Activated naive CD4-positive, alpha-beta T cell treated with anti-CD3 and anti-CD28 coated beads for 36 hours (primary cell): ENCODE results near the gene RFX8. TPM values are rescaled to one million over a fixed set of nuclear protein-coding genes. Genes with fewer than 3 reads are reported as not detected.
"Not testable (repeated sequence)": the region's sequence is repeated elsewhere in the genome, so short reads cannot be mapped to it uniquely, and the experiment has no call there.

Experiments used
- CTCF ChIA-PET: fragments of 350-600 bp; sonication (Branson Sonifier 250); formaldehyde crosslinking; loops from one replicate; lab custom pipeline; 2021; ENCODE audit warnings: antibody characterized with exemption; lab: Charles Lee
- DNase-seq: peaks from one replicate; pipeline ENCODE4 v3.0.0-alpha.2; 2020
- H3K27ac Mint-ChIP-seq: one replicate; pipeline ENCODE4 v1.8.0; 2021; ENCODE audit warnings: mild to moderate bottlenecking, mixed read lengths
- H3K27me3 Mint-ChIP-seq: one replicate; pipeline ENCODE4 v1.8.0; 2021; ENCODE audit warnings: low read depth, mixed read lengths
- H3K36me3 Mint-ChIP-seq: one replicate; pipeline ENCODE4 v1.8.0; 2021; ENCODE audit warnings: low read depth, mixed read lengths
- H3K4me1 Mint-ChIP-seq: one replicate; pipeline ENCODE4 v1.8.0; 2021; ENCODE audit warnings: low read depth, mixed read lengths
- H3K4me3 Mint-ChIP-seq: one replicate; pipeline ENCODE4 v1.8.0; 2021; ENCODE audit warnings: mild to moderate bottlenecking, moderate library complexity, mixed read lengths
- H3K9me3 Mint-ChIP-seq: one replicate; pipeline ENCODE4 v1.8.0; 2021; ENCODE audit warnings: mixed read lengths
- intact Hi-C: fragments of 100-400 bp; cut with micrococcal nuclease; formaldehyde crosslinking; loops from one replicate; pipeline ENCODE4 v1.15.1; 2023
- total RNA-seq, 2 experiments: library from RNA; stranded (reverse); gene quantifications; one replicate each; pipeline ENCODE4 v1.2.3, GENCODE V29; 2021

Gene RFX8
- total RNA-seq, 2 experiments from 2014 or later = 0.60 to 0.64 TPM

DNA sequence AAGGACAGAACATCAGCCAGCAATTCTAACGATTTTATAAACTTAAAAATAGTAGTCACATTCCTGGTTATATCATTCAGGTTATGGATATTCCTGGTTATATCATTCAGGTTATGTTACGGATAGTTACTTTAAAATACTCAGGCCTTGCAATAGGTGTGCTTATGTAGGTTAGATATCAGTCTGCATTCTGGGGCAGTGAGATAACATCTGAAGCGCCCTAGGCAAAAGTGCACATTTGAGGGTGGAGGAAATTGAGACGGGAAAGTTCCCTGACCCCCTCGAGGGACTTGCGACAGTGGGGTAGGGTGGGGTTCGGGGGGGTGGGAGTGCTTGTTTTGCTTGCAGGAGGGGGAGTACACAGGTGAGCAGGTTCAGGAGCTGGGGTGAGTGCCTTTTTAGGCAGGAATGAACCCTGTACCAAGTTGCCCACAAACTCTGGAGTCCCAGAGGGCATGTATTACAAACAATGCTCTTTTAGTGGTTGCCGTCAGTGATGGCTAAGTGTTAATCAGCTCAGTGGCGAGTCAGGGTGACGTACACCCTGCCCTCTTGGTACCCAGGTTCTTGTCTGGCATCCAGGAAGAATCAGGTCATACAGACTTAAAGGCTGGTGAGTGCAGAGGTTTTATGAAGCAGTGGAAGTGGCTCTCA, 119.4 kb downstream of the RFX8 start:
- no peaks in the 10 kb centered on the region for H3K36me3 Mint-ChIP-seq
- no peak for DNase-seq
- no peak overlapping the region for H3K4me3 Mint-ChIP-seq
- intact Hi-C loops = no loop called here
- no peaks in the 10 kb centered on the region for H3K9me3 Mint-ChIP-seq
- H3K27ac Mint-ChIP-seq = no peak overlapping the region
- peaks cover 4% of the 10 kb centered on the region for H3K4me1 Mint-ChIP-seq
- H3K27me3 Mint-ChIP-seq = no peaks in the 10 kb centered on the region
- CTCF ChIA-PET = no interaction called here

DNA sequence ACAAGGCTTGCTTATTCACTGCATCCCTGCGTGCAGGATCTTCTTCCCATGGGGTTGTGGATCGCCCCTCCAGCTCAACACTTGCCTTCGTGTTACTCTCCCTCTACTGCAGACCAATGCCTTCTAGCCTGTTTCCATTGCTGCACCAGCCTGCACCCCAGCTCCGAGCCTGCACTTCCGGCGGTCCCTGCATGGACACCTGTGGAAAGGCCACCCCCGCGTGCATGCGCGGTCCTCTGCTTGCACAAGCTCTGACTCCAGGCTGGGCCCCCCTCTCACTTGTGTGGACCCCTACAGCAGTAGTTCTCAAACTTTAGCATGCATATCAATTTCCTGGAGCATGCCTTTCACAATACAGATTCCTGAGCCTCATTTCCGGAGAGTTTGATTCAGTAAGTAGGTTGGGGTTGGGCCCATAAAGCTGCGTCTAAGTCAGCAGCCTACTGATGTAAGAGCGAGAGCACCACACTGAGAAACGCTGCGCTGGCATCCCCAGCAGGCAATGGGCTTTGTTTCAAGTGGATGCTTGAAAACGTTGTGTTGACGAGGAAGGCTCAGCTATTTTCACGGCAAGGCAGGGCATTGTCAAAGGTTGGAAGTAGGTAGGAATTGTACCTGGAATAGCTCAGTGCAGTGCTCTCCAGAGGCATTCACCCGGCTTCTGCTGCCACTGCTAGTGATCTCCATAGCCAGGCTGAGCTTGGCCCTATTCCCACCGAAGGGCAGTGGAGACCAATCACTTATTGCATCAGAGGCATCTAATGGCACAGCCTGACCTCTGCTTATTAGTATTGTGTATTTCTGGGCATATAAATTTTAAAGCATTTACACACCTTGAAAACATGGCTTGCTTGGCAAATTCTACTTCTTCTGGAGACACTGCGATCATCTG, 120.2 kb downstream of the RFX8 start:
- no peak overlapping the region for H3K27ac Mint-ChIP-seq
- no peaks in the 10 kb centered on the region for H3K36me3 Mint-ChIP-seq
- no peaks in the 10 kb centered on the region for H3K9me3 Mint-ChIP-seq
- CTCF ChIA-PET = interaction anchor here (1.9 kb wide), 1 partner anchor 12 kb away, joined by 9 read pairs; no protein-coding TSS in a partner anchor
- peaks cover 4% of the 10 kb centered on the region for H3K4me1 Mint-ChIP-seq
- intact Hi-C loops = no loop called here
- no peak for DNase-seq
- no peak overlapping the region for H3K4me3 Mint-ChIP-seq
- H3K27me3 Mint-ChIP-seq = no peaks in the 10 kb centered on the region

DNA sequence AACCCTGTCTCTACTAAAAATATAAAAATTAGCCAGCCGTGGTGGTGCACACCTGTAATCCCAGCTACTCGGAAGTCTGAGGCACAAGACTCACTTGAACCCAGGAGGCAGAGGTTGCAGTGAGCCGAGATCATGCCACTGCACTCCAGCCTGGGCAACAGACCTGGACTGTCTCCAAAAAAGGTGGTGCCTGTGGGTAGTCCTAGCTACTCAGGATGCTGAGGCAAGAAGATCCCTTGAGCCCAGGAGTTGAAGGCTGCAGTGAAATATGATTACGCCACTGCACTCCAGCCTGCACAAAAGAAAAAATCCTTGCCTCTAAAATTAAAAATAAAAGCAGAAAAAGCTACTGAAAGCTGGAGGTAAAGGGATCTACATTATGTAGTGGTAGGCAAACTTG, 122.3 kb downstream of the RFX8 start:
- CTCF ChIA-PET = interaction anchor here (1.9 kb wide), 1 partner anchor 10 kb away, joined by 9 read pairs; no protein-coding TSS in a partner anchor
- H3K36me3 Mint-ChIP-seq, DNase-seq, H3K9me3 Mint-ChIP-seq, H3K4me3 Mint-ChIP-seq, H3K27me3 Mint-ChIP-seq, intact Hi-C loops, H3K27ac Mint-ChIP-seq, H3K4me1 Mint-ChIP-seq: not testable (repeated sequence)

DNA sequence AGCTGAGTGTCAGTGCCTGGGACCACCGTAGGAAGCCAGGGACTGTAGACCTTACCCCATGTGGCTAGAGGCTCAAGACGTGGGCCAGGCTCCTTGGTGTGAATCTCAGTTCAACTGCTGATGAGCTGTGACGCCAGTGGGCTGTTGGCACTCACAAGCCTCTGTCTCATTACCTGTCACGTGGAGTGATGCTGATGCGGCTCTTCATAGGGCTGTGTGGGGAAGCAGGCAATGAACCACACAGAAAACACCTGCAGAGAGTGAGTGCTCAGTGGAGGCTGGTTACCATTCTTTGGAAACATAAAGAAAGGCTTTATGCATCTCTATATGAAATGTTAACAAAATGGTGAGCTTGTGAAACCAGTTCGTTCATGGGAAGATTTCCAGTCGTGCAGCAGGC, 123.7 kb downstream of the RFX8 start:
- no peak for DNase-seq
- Mint-ChIP-seq H3K9me3 (no peaks in the 10 kb centered on the region), H3K4me3 (no peak overlapping the region), H3K36me3 (no peaks in the 10 kb centered on the region), H3K4me1 (peaks cover 4% of the 10 kb centered on the region), H3K27me3 (no peaks in the 10 kb centered on the region), H3K27ac (no peak overlapping the region)
- intact Hi-C loops = no loop called here
- CTCF ChIA-PET = interaction anchor here (0.5 to 1.2 kb wide), 3 partner anchors 9 to 507 kb away, joined by 3 to 5 read pairs (median 3); no protein-coding TSS in a partner anchor

DNA sequence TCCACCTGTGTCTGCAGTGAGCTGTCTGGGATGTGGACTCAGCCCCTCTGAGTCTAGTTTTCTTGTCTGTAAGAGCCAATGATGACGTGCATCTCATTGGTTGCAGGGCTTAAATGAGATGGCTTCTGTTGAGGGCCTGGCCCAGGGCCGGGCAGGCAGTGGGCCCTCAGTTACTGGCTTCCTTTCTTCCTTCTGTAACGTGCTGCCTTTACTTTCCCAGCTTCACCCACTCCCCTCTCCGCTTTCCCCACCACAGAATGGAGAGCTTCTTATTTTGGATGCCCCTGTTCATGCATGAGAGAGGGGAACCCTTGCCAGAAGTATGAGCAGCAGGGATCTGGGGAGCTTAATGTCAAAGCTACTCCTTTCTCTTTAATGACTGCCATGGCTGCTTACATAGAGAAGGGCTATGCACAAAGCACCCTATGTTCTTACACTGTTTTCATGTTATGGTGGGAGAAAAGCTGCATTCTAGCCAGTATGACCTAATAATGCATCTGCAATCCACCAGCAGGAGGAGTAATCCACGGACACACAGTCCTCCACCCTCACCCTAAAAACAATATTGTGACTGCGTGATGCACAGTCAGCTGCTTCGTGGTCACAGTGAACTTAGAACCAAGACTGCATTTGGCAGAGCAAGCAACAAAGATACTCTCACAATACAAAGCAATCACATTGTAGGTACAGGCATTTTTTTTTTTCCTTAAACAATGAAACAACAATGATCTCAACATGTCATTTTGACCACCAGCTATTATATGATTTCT, 124.8 kb downstream of the RFX8 start:
- no peak for DNase-seq
- peaks cover 4% of the 10 kb centered on the region for H3K4me1 Mint-ChIP-seq
- intact Hi-C loops = no loop called here

DNA sequence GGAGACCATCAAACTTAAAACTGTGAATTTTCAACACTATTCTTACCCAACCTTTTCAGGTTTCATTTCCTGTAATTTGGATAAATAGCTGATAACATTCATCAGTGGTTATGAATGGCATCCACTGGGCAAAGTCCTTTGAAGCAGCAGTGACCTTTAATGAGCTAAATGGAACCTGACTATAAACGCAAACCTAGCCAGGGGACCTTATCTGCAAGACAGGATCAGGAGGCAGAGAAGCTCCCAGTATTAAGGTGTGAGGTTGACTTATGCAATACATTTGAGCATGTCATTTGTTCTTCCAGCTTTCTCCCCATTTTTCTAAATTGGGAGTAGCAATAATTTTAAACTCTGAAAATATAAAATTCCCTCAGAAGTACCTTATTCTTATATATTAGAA, 126.0 kb downstream of the RFX8 start:
- Mint-ChIP-seq H3K27me3 (no peaks in the 10 kb centered on the region), H3K36me3 (no peaks in the 10 kb centered on the region), H3K4me1 (peaks cover 4% of the 10 kb centered on the region), H3K9me3 (no peaks in the 10 kb centered on the region), H3K27ac (no peak overlapping the region), H3K4me3 (no peak overlapping the region)
- intact Hi-C loops = no loop called here
- CTCF ChIA-PET = interaction anchor here (0.8 to 2.0 kb wide), 6 partner anchors 8 to 168 kb away, joined by 3 to 7 read pairs (median 3); no protein-coding TSS in a partner anchor
- DNase-seq = no peak

More for the DNA sequence above, 124.8 kb downstream of the RFX8 start:
- Mint-ChIP-seq H3K36me3 (no peaks in the 10 kb centered on the region), H3K27ac (no peak overlapping the region), H3K4me3 (no peak overlapping the region), H3K27me3 (no peaks in the 10 kb centered on the region), H3K9me3 (no peaks in the 10 kb centered on the region)
- CTCF ChIA-PET = interaction anchor here (0.7 to 2.0 kb wide), 10 partner anchors 8 to 953 kb away, joined by 3 to 7 read pairs (median 3); no protein-coding TSS in a partner anchor

Other genes with a start within 250 kb of the RFX8 start
- gene CNOT11, start 222.2 kb downstream of the RFX8 start, total RNA-seq = 10 to 100 TPM; 38.3 to 40.3 TPM
- 10 to 100 TPM; 25.0 to 27.1 TPM for gene RNF149, start 166.4 kb downstream of the RFX8 start, total RNA-seq
- not detected for gene CREG2, start 87.6 kb downstream of the RFX8 start, total RNA-seq
- gene MAP4K4, start 222.6 kb upstream of the RFX8 start, total RNA-seq = 100 to 1,000 TPM; 126 to 131 TPM